Measurements from ENCODE around the gene ARHGAP19.

ARHGAP19 gene

DNA sequence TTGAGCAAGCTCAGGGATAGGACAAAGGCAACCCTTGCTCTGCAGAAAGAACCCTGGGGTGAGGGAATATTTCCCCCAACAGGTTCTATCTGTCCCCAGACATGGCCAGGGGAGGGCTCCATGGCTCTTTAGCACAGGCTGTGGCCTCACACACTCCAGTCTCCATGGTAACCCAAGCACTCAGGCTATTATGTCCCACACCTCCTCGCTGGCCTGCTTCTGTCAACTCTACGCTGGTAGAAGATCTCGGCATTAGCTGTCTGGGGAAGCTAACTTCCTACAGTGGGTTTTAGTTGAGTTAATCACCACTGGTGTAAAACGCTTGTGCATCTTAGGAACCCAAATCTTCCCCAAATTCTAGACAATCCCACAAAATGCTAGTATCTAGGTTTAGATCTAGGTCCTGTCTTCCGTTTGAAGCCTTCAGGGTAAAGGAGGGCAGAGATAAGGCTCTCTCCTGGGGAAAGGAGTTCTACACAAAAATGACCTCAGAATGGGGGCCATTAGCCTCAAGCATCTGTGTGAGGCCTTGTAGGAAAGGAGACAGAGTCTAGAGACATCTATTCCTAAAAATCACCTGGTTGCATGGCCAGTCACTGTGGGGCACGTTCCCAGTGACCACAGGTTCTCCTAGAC is 70.0 kb downstream of the ARHGAP19 start:
- Histone ChIP-seq H3K36me3 (replicated peaks) (no peaks in the 10 kb centered on the region; the same call in 1 of the 2 replicates), H3K4me3 (no peak overlapping the region), H3K9me3 (no peaks in the 10 kb centered on the region), H3K27me3 (ENCODE audit: low read depth) (no peaks in the 10 kb centered on the region), H3K4me1 (no peaks in the 10 kb centered on the region)
- DNase-seq (ENCODE audit: low spot score in 2 of 2): peak in 1 of 2 experiments; percentile 32
- in situ Hi-C loops (cut with MboI; ENCODE audit: low sequenced_read_pairs): loop anchor here (25.0 kb wide), 1 partner anchor 585 kb away; no protein-coding TSS in a partner anchor

DNA sequence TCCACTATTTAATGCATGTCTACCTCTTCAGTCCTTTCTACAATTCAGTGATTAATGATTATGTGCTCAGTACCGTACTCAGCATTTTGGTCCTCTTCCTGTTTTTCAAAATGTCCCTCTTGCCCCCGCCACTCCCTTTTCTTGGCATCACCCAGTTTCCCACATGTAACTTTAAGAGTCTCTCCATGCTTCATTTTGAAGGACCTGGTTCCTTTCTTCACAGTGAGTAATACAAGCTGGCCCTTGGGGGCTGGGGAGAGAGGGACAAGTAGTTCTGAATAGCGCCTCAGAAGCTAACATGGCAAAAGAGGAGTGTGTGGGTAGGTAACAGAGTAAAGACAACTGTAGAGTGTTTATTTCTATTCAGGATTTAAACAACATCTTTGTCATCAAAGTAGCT is 72.1 kb downstream of the ARHGAP19 start:
- no peak for DNase-seq (ENCODE audit: low spot score in 2 of 2)
- H3K4me3 ChIP-seq: no peak overlapping the region
- in situ Hi-C loops (cut with MboI; ENCODE audit: low sequenced_read_pairs): loop anchor here (25.0 kb wide), 1 partner anchor 583 kb away; no protein-coding TSS in a partner anchor
- H3K4me1 ChIP-seq: no peaks in the 10 kb centered on the region
- no peaks in the 10 kb centered on the region for H3K9me3 ChIP-seq
- no peaks in the 10 kb centered on the region for H3K27me3 ChIP-seq (ENCODE audit: low read depth)
- H3K36me3 ChIP-seq (replicated peaks): no peaks in the 10 kb centered on the region; the same call in 1 of the 2 replicates

DNA sequence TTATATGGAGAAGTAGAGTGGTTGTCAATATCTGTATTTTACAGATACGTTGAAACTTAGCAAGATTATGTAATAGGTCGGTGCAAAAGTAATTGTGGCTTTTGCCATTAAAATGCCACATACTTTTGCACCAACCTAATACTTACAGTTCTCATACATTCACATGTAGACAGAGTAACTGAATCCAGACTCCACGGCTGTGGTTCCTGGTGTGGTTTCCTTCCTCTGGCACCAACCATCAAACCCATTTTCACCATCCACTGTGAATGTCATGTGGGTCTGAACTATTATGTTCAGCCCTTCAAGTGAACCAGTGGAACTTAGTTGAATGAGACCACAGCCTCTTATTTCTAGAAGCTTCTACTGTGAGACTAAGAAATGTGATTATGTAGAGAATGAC is 75.1 kb downstream of the ARHGAP19 start:
- H3K4me1 ChIP-seq: no peaks in the 10 kb centered on the region
- H3K36me3 ChIP-seq (replicated peaks): no peaks in the 10 kb centered on the region
- no peak for DNase-seq (ENCODE audit: low spot score in 2 of 2)
- in situ Hi-C loops (cut with MboI; ENCODE audit: low sequenced_read_pairs): loop anchor here (25.0 kb wide), 1 partner anchor 580 kb away; no protein-coding TSS in a partner anchor
- H3K4me3 ChIP-seq: no peak overlapping the region
- H3K9me3 ChIP-seq: no peaks in the 10 kb centered on the region
- H3K27me3 ChIP-seq (ENCODE audit: low read depth): no peaks in the 10 kb centered on the region

DNA sequence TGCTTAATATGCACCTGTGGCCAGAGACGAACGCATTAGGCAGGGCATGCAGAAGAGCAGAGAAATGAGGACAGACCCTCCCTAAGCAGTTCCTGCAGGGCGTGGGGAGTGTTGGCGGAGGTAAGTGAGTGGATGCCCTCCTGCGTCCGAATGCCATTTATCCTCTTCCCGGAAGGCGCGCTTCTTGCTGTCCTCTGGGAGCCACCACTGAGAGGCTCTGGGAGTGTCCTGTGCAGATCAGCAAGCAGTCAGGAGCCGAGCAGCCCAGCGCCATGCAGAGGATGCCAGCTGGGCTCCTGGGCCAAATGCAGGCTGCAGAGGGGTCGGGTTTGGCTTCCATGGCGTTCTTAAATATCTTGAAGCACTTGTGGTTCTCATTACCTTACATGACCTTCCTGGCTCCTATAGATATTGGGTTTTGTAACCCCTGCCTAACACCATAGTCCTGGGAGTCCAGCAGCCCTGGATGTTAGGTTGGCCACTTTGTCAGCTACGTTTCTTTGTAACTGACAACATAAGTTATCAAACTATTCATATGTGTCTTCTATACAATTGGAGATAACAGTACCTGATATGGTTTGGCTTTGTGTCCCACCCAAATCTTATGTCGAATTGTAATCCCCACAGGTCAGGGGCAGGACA is 76.7 kb downstream of the ARHGAP19 start:
- Histone ChIP-seq H3K4me3 (no peak overlapping the region), H3K9me3 (no peaks in the 10 kb centered on the region), H3K4me1 (no peaks in the 10 kb centered on the region), H3K36me3 (replicated peaks) (no peaks in the 10 kb centered on the region), H3K27me3 (ENCODE audit: low read depth) (no peaks in the 10 kb centered on the region)
- in situ Hi-C loops (cut with MboI; ENCODE audit: low sequenced_read_pairs): loop anchor here (25.0 kb wide), 1 partner anchor 578 kb away; no protein-coding TSS in a partner anchor
- no peak for DNase-seq (ENCODE audit: low spot score in 2 of 2)

DNA sequence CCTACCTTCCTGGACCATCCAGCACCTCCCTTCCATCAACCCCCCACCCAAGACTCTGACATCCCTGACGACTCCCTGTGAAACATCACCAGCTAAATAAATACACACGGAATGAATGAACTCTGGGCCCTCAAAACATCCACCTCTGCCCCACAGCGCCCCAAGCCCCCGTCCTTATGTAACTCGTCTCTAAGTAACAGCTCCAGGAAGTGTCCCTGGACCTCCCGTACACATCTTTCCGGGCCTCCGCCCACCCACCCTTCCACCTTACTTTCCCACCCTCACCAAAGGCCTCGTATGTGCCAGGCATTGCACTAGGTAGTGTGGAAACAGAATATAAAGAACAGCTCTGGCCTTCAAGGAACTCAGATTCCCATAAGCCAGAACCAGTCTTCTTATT is 79.0 kb downstream of the ARHGAP19 start:
- DNase-seq (ENCODE audit: low spot score in 2 of 2): no peak
- in situ Hi-C loops (cut with MboI; ENCODE audit: low sequenced_read_pairs): loop anchor here (25.0 kb wide), 1 partner anchor 576 kb away; no protein-coding TSS in a partner anchor
- no peaks in the 10 kb centered on the region for H3K4me1 ChIP-seq
- H3K36me3 ChIP-seq (replicated peaks): no peaks in the 10 kb centered on the region
- H3K9me3 ChIP-seq: no peaks in the 10 kb centered on the region
- H3K27me3 ChIP-seq (ENCODE audit: low read depth): no peaks in the 10 kb centered on the region
- no peak overlapping the region for H3K4me3 ChIP-seq

DNA sequence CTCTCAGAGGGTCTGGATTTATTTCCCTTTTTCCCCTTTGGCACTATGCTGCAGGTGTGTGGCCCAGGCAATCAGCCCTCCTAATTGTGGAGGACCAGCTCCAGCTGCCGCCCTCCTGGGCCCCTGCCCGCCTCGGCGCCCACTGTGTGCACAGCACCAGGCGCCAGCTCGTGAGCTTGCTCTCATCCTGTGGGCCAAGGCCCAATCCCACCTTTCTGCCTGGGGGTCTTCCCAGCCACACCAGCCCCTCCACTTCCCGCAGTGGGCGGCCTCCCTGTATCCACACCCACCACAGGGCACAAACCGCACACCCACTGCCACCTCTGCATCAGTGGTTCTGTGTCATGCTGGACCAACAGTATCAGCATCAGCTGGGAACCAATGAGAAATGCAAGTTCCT is 81.2 kb downstream of the ARHGAP19 start:
- Histone ChIP-seq H3K4me1 (no peaks in the 10 kb centered on the region), H3K36me3 (replicated peaks) (no peaks in the 10 kb centered on the region), H3K4me3 (no peak overlapping the region), H3K27me3 (ENCODE audit: low read depth) (peaks cover 7% of the 10 kb centered on the region; the same call in 1 of the 2 replicates), H3K9me3 (no peaks in the 10 kb centered on the region)
- in situ Hi-C loops (cut with MboI; ENCODE audit: low sequenced_read_pairs): loop anchor here (25.0 kb wide), 1 partner anchor 574 kb away; no protein-coding TSS in a partner anchor
- no peak for DNase-seq (ENCODE audit: low spot score in 2 of 2)

DNA sequence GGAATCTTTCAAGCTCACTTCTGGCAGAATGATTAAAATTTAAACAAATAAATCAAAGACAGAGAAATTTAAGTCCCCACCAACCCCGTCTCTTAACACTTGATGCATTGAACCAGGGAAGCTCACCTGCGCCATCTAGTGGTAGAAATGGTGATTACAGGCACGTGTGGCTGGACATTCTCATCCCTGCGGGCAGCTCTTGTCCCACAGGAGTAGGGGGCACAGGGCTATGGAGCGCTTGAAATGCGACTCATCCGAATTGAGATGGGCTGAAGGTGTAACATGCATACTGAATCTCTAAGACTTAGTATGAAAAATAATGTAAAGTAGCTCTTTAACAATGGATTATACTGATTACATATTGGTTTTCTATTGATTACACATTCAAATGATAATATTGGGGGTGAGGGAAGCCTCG is 81.9 kb downstream of the ARHGAP19 start:
- Histone ChIP-seq H3K4me3 (no peak overlapping the region), H3K27me3 (ENCODE audit: low read depth) (peaks cover 7% of the 10 kb centered on the region; the same call in 1 of the 2 replicates), H3K4me1 (no peaks in the 10 kb centered on the region), H3K9me3 (no peaks in the 10 kb centered on the region), H3K36me3 (replicated peaks) (no peaks in the 10 kb centered on the region)
- DNase-seq (ENCODE audit: low spot score in 2 of 2): peak; percentile 67 to 85
- in situ Hi-C loops (cut with MboI; ENCODE audit: low sequenced_read_pairs): loop anchor here (25.0 kb wide), 1 partner anchor 573 kb away; no protein-coding TSS in a partner anchor

DNA sequence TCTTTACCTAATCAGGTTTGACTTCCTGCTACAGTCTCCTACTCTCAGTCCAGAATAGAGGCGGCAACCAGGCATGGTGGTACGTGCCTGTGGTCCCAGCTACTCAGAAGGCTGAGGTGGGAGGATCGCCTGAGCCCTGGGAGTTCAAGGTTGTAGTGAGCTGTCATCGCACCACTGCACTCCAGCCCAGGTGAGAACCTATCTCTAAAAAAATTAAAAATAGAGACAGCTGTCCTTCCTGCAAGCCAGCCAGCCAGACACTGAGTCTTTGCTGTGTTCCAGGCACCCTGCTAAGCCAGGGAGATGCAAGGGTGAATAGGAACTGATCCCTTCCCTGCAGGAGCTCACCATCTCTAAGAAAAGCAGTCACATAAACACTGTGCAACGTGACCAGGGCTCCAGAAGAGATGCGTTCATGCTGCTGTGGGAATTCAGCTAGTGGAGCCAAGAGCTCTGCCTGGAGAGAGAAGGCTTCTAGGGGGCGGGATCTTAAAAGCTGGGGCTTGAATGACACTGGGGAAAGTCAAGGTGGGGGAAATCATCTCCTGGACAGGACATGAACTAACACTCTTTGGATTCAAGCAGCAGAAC is 84.6 kb downstream of the ARHGAP19 start:
- H3K36me3 ChIP-seq (replicated peaks): no peaks in the 10 kb centered on the region
- H3K4me3 ChIP-seq: no peak overlapping the region
- DNase-seq (ENCODE audit: low spot score in 2 of 2): no peak
- no peaks in the 10 kb centered on the region for H3K9me3 ChIP-seq
- H3K4me1 ChIP-seq: no peaks in the 10 kb centered on the region
- in situ Hi-C loops (cut with MboI; ENCODE audit: low sequenced_read_pairs): loop anchor here (5.0 to 25.0 kb wide), 2 partner anchors 136 to 571 kb away; no protein-coding TSS in a partner anchor
- H3K27me3 ChIP-seq (ENCODE audit: low read depth): peaks cover 7% of the 10 kb centered on the region; the same call in 1 of the 2 replicates

DNA sequence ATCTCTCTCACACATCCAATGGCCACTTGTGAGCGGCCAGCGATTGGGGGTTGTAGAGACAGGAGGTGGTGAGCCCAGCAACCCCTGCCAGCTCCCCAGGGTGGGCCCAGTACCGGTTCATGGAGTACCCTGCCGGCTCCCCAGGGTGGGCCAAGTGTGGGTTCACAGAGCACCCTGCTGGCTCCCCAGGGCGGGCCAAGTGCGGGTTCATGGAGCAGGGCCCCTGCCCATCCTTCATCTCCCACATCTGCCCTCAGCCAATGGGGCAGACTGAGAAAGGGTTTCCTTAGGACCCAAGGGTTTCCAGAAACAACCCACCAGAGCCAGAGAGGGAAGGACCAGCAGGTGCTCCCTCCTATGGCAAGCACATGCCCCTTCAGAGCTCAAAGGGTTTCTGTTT is 85.3 kb downstream of the ARHGAP19 start:
- no peaks in the 10 kb centered on the region for H3K4me1 ChIP-seq
- peaks cover 7% of the 10 kb centered on the region; the same call in 1 of the 2 replicates for H3K27me3 ChIP-seq (ENCODE audit: low read depth)
- no peak overlapping the region for H3K4me3 ChIP-seq
- no peaks in the 10 kb centered on the region for H3K36me3 ChIP-seq (replicated peaks)
- H3K9me3 ChIP-seq: no peaks in the 10 kb centered on the region
- in situ Hi-C loops (cut with MboI; ENCODE audit: low sequenced_read_pairs): loop anchor here (5.0 to 25.0 kb wide), 2 partner anchors 135 to 570 kb away; no protein-coding TSS in a partner anchor
- DNase-seq (ENCODE audit: low spot score in 2 of 2): no peak

DNA sequence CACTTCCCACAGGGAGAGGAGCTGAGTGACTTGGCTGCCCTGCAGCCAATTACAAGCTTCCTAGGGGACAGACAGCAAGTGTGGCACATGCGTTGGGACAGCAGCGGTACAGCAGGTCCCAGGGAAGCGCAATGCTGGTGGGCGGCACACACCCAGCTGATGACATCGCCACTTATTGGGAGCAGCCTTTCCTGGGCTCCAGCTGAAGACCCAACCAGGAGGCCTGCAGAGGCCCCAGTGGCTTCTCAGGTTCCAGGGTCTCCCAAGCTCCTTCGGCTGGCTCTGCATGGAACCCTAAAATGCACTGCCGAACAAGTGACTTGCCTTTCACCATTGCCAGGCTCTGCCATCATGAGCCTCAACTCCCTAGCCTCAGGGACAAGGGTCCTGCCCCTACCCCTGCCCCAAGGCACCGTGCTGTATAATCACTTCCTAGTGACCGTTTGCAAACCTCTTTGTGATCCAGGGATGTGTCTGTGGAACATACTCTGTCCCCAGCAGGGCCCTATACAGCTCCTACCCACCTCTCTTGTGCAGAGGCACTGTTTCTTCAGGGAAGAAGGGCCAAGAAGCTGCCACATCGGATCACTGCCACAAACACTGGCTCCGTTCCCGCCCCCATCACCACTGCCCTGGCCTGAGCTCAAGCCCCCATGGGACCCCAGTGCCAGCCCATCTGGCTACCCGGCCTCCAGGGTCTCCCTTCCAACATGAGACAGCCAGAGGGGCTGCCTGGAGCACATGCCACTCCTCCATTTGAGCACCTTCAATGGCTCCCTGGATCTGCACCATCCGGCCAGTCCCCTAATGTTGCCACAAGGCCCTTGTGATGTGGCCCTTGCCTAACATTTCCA is 87.4 kb downstream of the ARHGAP19 start:
- in situ Hi-C loops (cut with MboI; ENCODE audit: low sequenced_read_pairs): loop anchor here (5.0 to 25.0 kb wide), 2 partner anchors 133 to 568 kb away; no protein-coding TSS in a partner anchor
- no peak for DNase-seq (ENCODE audit: low spot score in 2 of 2)
- no peaks in the 10 kb centered on the region for H3K36me3 ChIP-seq (replicated peaks)
- H3K4me1 ChIP-seq: no peaks in the 10 kb centered on the region
- no peaks in the 10 kb centered on the region for H3K9me3 ChIP-seq
- H3K27me3 ChIP-seq (ENCODE audit: low read depth): peaks cover 7% of the 10 kb centered on the region; the same call in 1 of the 2 replicates
- no peak overlapping the region for H3K4me3 ChIP-seq

DNA sequence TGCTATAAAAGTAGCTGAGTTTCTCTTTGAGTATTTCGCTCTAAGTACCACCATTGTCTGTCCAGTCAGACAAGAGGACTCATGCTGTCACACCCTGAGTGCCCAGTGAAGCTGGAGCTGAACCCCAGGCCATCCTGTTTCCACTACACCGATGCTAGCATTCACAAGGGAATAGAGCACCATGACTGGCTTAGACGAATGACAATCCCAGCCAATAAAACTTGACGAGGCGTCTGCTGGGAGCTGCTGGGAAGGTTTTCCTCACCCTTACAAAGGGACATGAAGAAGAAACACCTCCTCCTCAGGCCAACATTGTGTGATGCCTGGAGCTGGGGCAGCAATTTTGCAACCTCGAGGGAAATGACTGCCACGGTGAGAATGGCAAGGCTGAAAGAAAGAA is 89.2 kb downstream of the ARHGAP19 start:
- H3K36me3 ChIP-seq (replicated peaks): no peaks in the 10 kb centered on the region
- no peak overlapping the region for H3K4me3 ChIP-seq
- no peaks in the 10 kb centered on the region for H3K9me3 ChIP-seq
- H3K4me1 ChIP-seq: no peaks in the 10 kb centered on the region
- peaks cover 12% of the 10 kb centered on the region; the same call in 1 of the 2 replicates for H3K27me3 ChIP-seq (ENCODE audit: low read depth)
- in situ Hi-C loops (cut with MboI; ENCODE audit: low sequenced_read_pairs): loop anchor here (25.0 kb wide), 1 partner anchor 566 kb away; no protein-coding TSS in a partner anchor
- no peak for DNase-seq (ENCODE audit: low spot score in 2 of 2)

DNA sequence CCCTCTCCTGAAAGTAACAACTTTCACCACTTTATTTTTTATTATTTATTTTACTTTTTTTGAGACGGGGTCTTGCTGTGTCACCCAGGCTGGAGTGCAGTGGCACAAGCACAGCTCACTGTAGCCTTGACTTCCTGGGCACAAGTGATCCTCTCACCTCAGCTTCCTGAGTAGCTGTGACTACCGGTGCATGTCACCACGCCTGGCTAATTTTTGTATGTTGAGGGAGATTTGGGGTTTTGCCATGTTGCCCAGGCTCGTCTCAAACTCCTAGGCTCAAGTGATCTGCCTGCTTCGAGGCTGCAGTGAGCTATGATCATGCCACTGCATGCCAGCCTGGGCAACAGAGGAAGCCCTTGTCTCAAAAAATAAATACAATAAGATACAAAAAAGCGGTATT is 91.8 kb downstream of the ARHGAP19 start:
- no peak overlapping the region for H3K4me3 ChIP-seq
- in situ Hi-C loops (cut with MboI; ENCODE audit: low sequenced_read_pairs): loop anchor here (25.0 kb wide), 1 partner anchor 563 kb away; no protein-coding TSS in a partner anchor
- no peak for DNase-seq (ENCODE audit: low spot score in 2 of 2)

DNA sequence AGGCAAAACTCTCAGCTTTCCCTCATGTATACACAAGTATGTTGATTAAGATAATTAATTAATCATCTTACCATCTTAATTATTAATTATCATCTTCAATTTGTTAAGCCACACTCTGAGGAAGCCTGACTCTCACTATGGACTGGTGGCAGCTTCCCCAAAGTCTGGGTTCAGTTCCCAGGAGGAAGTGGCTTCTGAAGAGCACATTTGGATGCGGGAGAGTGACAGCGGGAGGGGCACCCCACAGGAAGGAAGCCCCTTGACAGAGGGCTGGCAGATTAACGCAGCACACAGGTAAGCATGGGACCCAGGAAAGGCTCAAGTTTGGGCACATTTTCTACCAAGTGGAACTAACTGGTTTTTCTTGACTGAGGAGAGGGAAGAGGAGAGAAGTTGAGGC is 93.3 kb downstream of the ARHGAP19 start:
- no peaks in the 10 kb centered on the region for H3K4me1 ChIP-seq
- in situ Hi-C loops (cut with MboI; ENCODE audit: low sequenced_read_pairs): no loop called here
- no peaks in the 10 kb centered on the region for H3K9me3 ChIP-seq
- H3K27me3 ChIP-seq (ENCODE audit: low read depth): peaks cover 5% of the 10 kb centered on the region; the same call in 1 of the 2 replicates
- DNase-seq (ENCODE audit: low spot score in 2 of 2): no peak
- no peak overlapping the region for H3K4me3 ChIP-seq
- H3K36me3 ChIP-seq (replicated peaks): no peaks in the 10 kb centered on the region

More for the DNA sequence above, 91.8 kb downstream of the ARHGAP19 start:
- H3K27me3 ChIP-seq (ENCODE audit: low read depth): peaks cover 5% of the 10 kb centered on the region; the same call in 1 of the 2 replicates
- H3K36me3 ChIP-seq (replicated peaks): no peaks in the 10 kb centered on the region
- no peaks in the 10 kb centered on the region for H3K4me1 ChIP-seq
- no peaks in the 10 kb centered on the region for H3K9me3 ChIP-seq
